Transverse colon (tissue), 4 donors: ENCODE data around the gene SIGLEC15. TPM values are rescaled to one million over a fixed set of nuclear protein-coding genes. Genes with fewer than 3 reads are reported as not detected.

Experiments
- DNase-seq: peaks from one replicate; pipeline ENCODE4 v3.0.0-alpha.2; 2019
- H3K27ac ChIP-seq, 4 donors: fragments of 200-600 bp; sonication (generic); 2 replicates each; pipeline ENCODE4 v1.5.1; 2016 to 2018; ENCODE audit warnings: inconsistent platforms in 4 of 4
- H3K27me3 ChIP-seq: fragments of 200-600 bp; sonication (generic); 2 replicates; pipeline ENCODE4 v1.5.1; 2017; ENCODE audit warnings: inconsistent platforms
- H3K36me3 ChIP-seq, 4 donors: fragments of 200-600 bp; sonication (generic); 2 replicates each; pipeline ENCODE4 v1.5.1; 2017 to 2019; ENCODE audit warnings: inconsistent platforms in 4 of 4
- H3K4me1 ChIP-seq, 4 donors: fragments of 200-600 bp; sonication (generic); 2 replicates each; pipeline ENCODE4 v1.5.1; 2017 to 2020; ENCODE audit warnings: inconsistent platforms in 4 of 4
- H3K4me3 ChIP-seq, 4 donors: fragments of 200-600 bp; sonication (generic); 1 replicate in 1 of 4; 2 replicates in 3 of 4; pipeline versions ENCODE4 v1.5.1 to v1.6.1; 2017 to 2019; ENCODE audit warnings: inconsistent platforms in 4 of 4
- H3K9me3 ChIP-seq, 2 donors: fragments of 200-600 bp; sonication (generic); 2 replicates each; pipeline ENCODE4 v1.5.1; 2017 to 2019; ENCODE audit warnings: inconsistent platforms in 2 of 2
- CTCF ChIP-seq, 5 experiments: fragments of 200-600 bp in 3 of 5; fragments of 450-650 bp in 2 of 5; sonication (generic) in 3 of 5; IDR thresholded peaks; 1 replicate in 2 of 5; 2 replicates in 3 of 5; pipeline ENCODE4 v1.5.1; 2016 to 2017; ENCODE audit warnings: antibody characterized with exemption in 5 of 5, inconsistent platforms in 3 of 5, mild to moderate bottlenecking in 2 of 5, moderate library complexity in 1 of 5
- EP300 ChIP-seq: sonication (generic); formaldehyde crosslinking; IDR thresholded peaks from one replicate; pipeline ENCODE4 v1.6.1; 2017; ENCODE audit warnings: antibody characterized with exemption, low read depth
- POLR2A ChIP-seq: fragments of 450-650 bp; IDR thresholded peaks from one replicate; pipeline ENCODE4 v1.6.1; 2016; ENCODE audit warnings: antibody characterized with exemption, mild to moderate bottlenecking, moderate library complexity
- POLR2AphosphoS5 ChIP-seq, 3 donors: sonication (generic); formaldehyde crosslinking; IDR thresholded peaks; one replicate each; pipeline ENCODE4 v1.6.1; 2016; ENCODE audit warnings: antibody characterized with exemption in 3 of 3
- WGBS, 2 donors: methylation state at CpG; one replicate each; pipeline ENCODE4 v1.1.5; 2018; ENCODE audit warnings: low coverage in 1 of 2; 5-methylcytosine and 5-hydroxymethylcytosine counted together
- in situ Hi-C, 4 donors: fragments of 200-750 bp; cut with MboI; loops; one replicate each; pipeline versions ENCODE4 v1.15.0 to v1.15.1; 2017; ENCODE audit warnings: low sequenced_read_pairs in 3 of 4, low pct_ligation_motif_present in 1 of 4, low pct_unique_long_range_greater_than_20kb in 1 of 4
- intact Hi-C: fragments of 100-400 bp; cut with DNase I; formaldehyde crosslinking; loops from one replicate; pipeline ENCODE4 v1.15.1; 2023; ENCODE audit warnings: low total_unique reads
- total RNA-seq, 4 donors: library from RNA; depleted of rRNA; stranded (reverse); fragments of >200 nt; gene quantifications; one replicate each; pipeline ENCODE4 v1.1.0, GENCODE V29; 2016

SIGLEC15 gene
- total RNA-seq, 4 donors from 2014 or later = not detected

GRCh38 chr18:45782662-45783061 is 42.8 kb upstream of the SIGLEC15 start:
- no peak overlapping the region for H3K27ac ChIP-seq
- no peaks in the 10 kb centered on the region for H3K9me3 ChIP-seq
- no peaks in the 10 kb centered on the region for H3K27me3 ChIP-seq
- in situ Hi-C loops (no loop called here), intact Hi-C loops (no loop called here)
- no peaks in the 10 kb centered on the region for H3K36me3 ChIP-seq
- no peaks in the 10 kb centered on the region for H3K4me1 ChIP-seq
- no peak for DNase-seq
- H3K4me3 ChIP-seq = no peak overlapping the region
- WGBS, 2 donors = 58% methylated on average over 1 of the region's 1 CpG; no CpG with 5 or more reads in 1 of the 2 donors
- no peak for TF ChIP-seq POLR2AphosphoS5 (IDR thresholded peaks at IDR 0.05)
- no peak for TF ChIP-seq CTCF (IDR thresholded peaks at IDR 0.05)
- no peak for TF ChIP-seq POLR2A
- no peak for TF ChIP-seq EP300

- H3K9me3 ChIP-seq = no peaks in the 10 kb centered on the region
- no peak for DNase-seq
- H3K4me1 ChIP-seq = no peaks in the 10 kb centered on the region
- WGBS, 2 donors = 71 to 82% methylated on average over 8 to 9 of the region's 9 CpGs
- in situ Hi-C loops = no loop called here
- H3K27ac ChIP-seq = no peak overlapping the region
- H3K27me3 ChIP-seq = no peaks in the 10 kb centered on the region
- no peaks in the 10 kb centered on the region for H3K36me3 ChIP-seq
- TF ChIP-seq EP300 = no peak
- no peak for TF ChIP-seq POLR2A
- no peak for TF ChIP-seq CTCF (IDR thresholded peaks at IDR 0.05)
- no peak for TF ChIP-seq POLR2AphosphoS5 (IDR thresholded peaks at IDR 0.05)
- H3K4me3 ChIP-seq = no peak overlapping the region
- intact Hi-C loops = no loop called here
These were observed 42.1 kb upstream of the SIGLEC15 start for GRCh38 chr18:45783097-45784075.

- 51% methylated on average over 4 of the region's 4 CpGs; no CpG with 5 or more reads in 1 of the 2 donors for WGBS, 2 donors
- no peaks in the 10 kb centered on the region for H3K9me3 ChIP-seq
- intact Hi-C loops (no loop called here), in situ Hi-C loops (no loop called here)
- H3K36me3 ChIP-seq = no peaks in the 10 kb centered on the region
- H3K4me1 ChIP-seq = no peaks in the 10 kb centered on the region
- H3K4me3 ChIP-seq = no peak overlapping the region
- no peaks in the 10 kb centered on the region for H3K27me3 ChIP-seq
- no peak overlapping the region for H3K27ac ChIP-seq
- no peak for TF ChIP-seq EP300
- TF ChIP-seq POLR2AphosphoS5 (IDR thresholded peaks at IDR 0.05) = no peak
- TF ChIP-seq CTCF (IDR thresholded peaks at IDR 0.05) = no peak
- no peak for TF ChIP-seq POLR2A
- peak; percentile 20 for DNase-seq
These were observed 40.3 kb upstream of the SIGLEC15 start for GRCh38 chr18:45785134-45785533.

- no peaks in the 10 kb centered on the region for H3K27me3 ChIP-seq
- H3K4me1 ChIP-seq = no peaks in the 10 kb centered on the region
- H3K9me3 ChIP-seq = no peaks in the 10 kb centered on the region
- TF ChIP-seq POLR2A (no peak), CTCF (IDR thresholded peaks at IDR 0.05) (no peak), POLR2AphosphoS5 (IDR thresholded peaks at IDR 0.05) (no peak), EP300 (no peak)
- intact Hi-C loops = no loop called here
- 83 to 92% methylated on average over 2 to 3 of the region's 3 CpGs for WGBS, 2 donors
- H3K27ac ChIP-seq = no peak overlapping the region
- DNase-seq = no peak
- no peaks in the 10 kb centered on the region for H3K36me3 ChIP-seq
- no peak overlapping the region for H3K4me3 ChIP-seq
- in situ Hi-C loops = no loop called here
These were observed 38.5 kb upstream of the SIGLEC15 start for GRCh38 chr18:45786941-45787340.
